GM18868 (cell line): ENCODE results near the gene BANP.
"Not testable (repeated sequence)": the region's sequence is repeated elsewhere in the genome, so short reads cannot be mapped to it uniquely, and the experiment has no call there.

ENCODE experiments used
- ATAC-seq: cut with Tn5 transposase; IDR thresholded peaks from one replicate; pipeline ENCODE4 v1.9.1; 2021; ENCODE audit warnings: mild to moderate bottlenecking, moderate library complexity; ENCODE audit not compliant: unreplicated experiment

The BANP gene

GRCh38 chr16:88077328-88078108 lies 126.3 kb downstream of the BANP start:
- ATAC-seq: no peak

DNA sequence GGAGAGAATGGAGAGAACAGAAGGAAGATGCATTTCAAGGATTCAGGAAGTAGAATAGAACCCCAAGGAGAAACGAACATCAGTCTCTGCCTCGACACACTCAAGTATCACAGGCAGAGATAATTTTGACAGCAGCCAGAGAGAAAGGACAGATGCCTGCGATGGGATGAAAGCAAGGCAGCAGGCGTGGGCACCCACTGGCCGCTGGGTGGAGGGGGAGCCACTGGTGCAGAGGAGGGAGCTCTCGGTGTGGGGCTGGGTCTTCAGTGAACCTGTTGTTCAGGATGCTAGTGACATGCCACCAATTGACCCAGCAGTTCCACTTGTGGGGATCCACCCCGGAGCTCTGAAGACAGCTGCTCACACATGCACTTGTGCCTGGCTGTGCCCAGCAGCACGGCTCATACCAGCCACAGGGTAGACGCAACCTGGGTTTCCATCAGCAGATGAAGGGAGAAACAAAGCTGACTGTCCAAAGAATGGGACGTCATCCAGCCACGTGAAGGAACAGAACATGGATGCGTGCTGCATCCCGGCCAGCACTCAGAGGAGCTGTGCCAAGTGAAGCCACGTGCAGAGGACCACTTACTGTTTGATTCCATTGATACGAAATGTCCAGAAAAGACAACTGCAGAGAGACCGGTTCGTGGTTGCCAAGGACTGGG lies 127.0 kb downstream of the BANP start:
- no peak for ATAC-seq

DNA sequence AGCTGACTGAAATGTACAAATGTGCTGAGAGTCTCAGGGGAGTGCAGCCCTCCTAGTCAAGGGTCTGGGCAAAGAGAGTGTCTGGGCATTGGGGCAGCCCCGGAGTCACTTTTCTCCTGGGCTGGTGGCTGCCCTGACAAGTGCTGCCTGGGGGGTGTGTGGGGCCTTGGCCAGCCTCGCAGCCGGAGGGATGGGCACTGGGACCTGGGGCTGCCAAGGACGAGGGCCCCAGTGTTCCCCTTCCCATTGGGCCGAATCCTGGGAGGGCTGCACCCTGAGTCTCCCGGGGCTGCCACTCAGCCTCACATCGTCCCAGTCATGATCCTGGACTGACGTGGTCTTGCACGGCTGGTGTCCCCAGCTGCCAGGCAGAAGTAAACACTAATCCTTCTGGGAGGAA lies 132.3 kb downstream of the BANP start:
- ATAC-seq: no peak

- ATAC-seq: no peak
Measured at GRCh38 chr16:88084881-88085280, 133.6 kb downstream of the BANP start.

DNA sequence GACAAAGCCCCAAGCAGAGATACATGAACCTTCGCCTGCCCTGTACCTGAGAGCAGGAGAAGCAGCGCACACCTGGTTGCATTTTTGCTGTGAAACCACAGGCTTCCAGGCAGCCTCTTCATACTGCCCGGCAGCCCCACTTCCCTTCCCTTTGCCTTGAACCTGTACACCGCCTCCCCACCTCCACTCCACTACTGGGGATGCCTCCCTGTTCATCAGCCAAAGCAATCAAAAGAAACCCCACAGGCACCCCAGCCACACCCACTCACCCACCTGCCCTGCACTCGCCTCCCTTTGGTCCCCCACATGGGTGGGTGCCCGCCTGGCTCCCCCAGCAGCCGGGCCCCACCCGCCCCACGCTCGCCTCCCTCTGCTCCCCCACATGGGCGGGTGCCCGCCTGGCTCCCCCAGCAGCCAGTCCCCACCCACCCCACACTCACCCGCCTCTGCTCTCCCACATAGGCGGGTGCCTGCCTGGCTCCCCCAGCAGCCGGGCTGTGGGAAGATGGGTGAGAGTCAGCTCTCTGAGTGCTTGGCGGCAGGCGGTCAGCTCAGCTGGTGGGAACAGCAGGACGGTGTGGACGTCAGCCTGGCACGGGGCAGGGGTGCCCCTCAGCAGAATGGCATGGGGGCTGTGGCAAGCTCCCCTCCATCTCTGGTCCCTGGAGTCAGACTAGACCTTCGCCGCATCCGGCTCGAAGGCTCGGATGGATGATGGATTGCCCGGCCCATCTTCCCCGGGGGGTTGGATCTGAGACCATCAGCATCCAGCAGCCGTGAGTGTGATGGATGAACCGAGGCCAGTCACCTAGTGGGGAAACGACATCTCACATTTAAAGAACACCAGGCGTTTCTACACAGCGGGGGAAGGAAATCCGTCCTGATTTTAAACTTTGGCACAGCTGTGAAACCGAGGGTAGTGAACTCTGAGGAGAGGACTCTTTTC lies 135.6 kb downstream of the BANP start:
- no peak for ATAC-seq

GRCh38 chr16:88087517-88087877 lies 136.3 kb downstream of the BANP start:
- ATAC-seq: no peak

GRCh38 chr16:88088161-88088581 lies 136.9 kb downstream of the BANP start:
- no peak for ATAC-seq

GRCh38 chr16:88088611-88089010 lies 137.4 kb downstream of the BANP start:
- ATAC-seq: not testable (repeated sequence)

DNA sequence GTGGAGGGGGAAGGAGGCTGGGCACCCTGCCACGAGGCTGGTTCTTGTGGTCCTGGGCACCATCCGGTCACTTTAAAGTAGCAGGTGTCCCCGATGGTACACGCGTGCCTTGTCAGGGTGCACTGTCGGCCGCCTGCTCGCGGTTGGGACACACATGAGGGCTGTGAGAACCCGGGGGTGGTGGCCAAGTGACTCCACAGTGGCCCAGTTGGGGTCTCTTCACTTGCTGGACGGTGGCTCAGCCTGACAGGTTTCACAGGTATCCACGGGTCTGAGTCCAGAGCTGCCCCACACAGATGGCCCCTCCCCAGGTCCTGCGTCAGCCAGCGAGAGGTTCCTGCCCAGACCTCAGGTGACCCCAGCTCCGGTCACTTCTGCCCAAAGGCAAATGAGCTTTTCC lies 137.8 kb downstream of the BANP start:
- not testable (repeated sequence) for ATAC-seq

GRCh38 chr16:88089632-88090376 lies 138.6 kb downstream of the BANP start:
- ATAC-seq: not testable (repeated sequence)

DNA sequence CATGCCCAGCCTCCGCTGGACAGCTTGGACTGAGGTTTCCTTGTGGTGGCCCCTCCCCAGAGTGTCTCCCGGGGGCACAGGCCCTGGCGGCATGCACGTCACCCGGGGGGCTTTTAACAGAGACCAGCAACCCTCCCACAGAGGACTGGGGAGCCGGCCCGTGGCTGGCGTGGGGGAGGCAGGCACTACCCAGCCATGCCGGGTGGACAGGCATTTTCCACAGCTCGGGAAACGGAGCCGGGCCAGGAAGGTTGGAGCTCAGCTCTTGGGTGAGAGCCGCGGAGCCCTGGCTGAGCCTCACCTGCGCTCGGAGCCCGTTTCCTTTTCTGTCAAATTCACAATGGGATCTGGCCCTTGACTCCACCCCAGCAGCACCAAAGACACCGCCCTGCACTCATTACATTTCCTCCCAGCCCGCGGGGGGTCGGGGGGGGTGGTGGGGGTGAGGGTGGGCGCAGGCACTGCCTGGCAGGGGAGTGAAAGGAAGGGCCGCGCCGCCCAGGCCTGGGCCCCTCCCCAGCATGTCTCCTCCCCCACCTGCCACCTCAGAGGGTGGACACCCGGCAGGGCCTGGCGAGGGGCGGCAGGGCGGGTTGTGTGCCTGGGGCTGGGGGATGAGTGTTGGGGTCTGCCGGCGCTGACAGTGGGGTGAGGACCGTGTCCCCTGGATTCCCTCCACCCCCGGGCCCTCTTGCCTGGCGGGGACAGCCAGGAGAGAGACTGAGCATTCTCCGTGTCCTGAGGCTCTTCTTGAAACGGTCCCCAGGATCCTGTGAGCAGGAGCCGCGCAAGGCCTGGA lies 139.3 kb downstream of the BANP start:
- not testable (repeated sequence) for ATAC-seq

DNA sequence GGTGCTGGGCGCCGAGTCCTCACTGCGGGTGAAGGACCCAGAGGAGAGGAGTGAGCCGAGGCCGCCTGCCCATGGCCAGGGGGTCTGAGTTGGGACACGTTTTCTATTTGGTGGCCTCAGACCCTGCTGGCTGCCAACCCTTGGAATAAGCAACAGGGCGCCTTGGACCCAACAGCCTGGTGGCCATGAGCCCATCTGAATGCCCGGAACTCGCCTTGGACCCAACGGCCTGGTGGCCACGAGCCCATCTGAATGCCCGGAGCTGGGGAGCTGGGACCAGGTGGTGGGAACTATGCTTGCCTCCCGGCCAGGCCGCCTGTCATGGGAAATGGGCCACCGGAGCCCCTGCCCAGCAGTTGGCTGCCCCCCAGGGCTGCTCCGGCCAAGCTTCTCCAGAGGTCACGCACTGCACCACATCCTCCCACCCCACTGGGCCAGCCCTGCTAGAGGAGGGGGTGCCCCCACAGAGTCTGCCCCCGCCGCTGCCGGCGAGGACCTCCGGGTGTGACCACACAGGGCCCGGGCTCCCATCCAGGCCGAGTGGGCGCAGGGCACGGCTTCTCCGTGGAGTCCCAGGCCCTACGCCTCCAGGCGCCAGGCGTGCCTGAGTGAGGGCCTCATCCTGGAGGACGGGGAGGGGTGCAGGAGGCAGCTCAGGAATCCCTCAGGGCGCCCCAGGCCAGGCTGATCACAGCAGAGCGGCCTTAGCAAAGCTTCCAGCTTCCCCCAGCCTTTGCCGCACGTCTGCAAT lies 140.2 kb downstream of the BANP start:
- ATAC-seq: not testable (repeated sequence)

DNA sequence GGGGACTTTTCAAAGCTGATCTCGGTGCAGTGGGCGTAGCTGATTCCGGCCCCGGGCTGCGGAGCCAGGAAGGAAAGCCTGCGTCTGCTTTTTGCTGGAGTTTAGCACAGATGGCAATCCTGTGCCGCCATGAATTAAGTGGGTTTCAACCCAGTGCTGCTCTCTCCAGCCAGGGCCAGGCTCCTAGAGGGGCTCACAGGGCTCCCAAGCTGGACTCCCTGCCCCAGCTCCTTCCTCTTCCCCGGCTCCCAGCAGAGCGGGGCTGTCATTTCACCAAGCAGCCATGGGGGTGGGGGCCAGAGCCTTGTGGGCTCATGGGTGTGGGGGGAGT lies 140.7 kb downstream of the BANP start:
- ATAC-seq: not testable (repeated sequence)

DNA sequence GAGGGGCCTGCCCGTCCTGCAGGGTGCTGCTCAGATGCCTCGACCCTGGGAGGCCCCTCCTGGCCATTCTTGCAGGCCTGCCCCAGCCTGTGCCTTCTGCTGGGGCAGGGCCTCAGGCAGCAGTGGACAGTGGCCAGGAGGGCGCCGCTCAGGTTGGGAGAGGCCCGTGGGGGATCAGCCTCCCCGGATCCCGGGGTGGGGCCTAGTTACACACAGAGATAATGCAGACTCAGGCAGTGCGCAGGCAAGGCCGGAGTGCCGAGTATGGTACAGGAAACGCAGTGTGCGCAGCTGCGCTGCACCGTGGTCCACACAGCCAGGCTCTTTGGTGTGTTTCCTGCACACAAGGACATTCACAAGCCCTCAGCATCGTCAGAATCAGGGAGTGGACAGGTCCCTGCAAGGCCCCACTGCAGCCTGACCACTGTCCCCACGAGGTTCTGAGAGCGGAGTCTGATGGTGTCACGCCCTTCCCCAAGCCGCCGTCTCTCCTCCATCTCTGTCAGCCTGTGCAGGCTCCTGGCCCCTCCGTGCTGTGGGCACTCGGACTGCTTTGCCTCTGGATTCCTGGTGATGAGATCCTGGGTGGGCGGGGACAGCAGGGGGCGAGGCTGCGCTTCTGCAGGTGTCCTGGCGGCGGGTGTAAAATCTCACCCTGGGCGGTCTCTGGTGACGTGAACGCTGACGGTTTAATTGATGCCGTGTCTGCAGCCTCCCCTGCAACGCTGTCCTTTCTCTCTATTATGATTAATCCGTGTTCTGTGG lies 141.7 kb downstream of the BANP start:
- not testable (repeated sequence) for ATAC-seq

DNA sequence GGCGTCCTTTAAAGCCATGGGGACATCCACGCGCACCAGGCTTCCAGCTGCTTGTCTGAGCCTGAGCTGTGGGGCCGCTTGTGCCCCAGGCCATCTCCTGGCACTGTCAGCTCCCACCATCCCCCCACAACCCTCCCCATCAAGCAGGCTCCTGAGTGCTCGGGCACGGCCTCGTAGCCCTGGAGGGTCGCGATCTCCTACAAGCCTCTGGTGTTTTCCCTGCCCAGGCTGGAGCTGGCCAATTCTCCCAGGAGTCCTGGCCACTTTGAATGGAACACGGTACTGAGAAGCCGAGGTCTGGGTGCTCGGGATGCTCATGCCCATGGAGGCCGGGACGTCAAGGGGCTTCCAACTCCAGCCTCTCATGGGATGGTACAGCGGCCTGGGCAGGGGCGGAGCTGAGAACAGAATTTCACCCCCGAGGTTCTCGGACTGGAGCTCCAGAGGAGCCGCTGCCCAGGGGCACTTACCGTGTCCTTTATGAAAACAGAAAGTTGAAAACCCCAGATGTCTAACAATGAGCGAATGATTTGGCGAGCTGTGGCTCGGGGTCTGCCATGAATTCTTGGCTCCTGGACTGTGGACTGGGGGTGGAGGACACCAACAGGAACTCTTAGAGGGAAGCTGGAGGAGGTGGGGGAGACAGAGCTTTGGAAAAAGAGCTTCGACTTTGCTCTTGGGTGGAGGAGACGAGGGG lies 142.5 kb downstream of the BANP start:
- ATAC-seq: not testable (repeated sequence)

DNA sequence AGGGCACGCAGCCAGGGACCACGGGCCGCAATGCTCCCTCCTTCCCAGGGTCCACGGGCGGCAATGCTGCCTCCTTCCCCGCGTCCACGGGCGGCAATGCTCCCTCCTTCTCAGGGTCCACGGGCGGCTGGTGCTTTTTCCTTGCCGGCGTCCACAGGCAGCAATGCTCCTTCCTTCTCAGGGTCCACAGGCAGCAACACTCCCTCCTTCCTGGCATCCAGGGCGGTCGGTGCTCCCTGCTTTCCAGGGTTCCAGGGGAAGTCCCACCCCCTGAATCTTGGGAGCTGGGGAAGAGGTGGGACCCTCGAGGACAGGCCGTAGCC lies 143.0 kb downstream of the BANP start:
- not testable (repeated sequence) for ATAC-seq

DNA sequence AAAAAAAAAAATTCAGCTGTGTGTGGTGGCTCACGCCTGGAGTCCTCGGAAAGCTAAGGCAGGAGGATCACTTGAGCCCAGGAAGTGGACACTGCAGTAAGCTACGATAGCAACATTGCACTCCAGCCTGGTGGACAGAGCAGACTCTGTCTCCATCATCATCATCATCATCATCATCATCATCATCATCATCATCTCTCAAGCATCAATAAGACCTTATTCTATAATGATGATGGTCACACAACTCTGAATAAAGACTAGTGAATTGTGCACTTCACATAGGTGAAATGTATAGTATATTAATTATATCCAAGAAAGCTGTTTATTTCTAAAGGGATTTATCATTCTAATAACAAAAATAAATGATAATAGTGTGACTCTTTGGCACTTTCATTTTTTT lies 143.7 kb downstream of the BANP start:
- not testable (repeated sequence) for ATAC-seq

GRCh38 chr16:88096659-88097058 lies 145.4 kb downstream of the BANP start:
- not testable (repeated sequence) for ATAC-seq
